ENCODE results near the gene FHL2.

DNA sequence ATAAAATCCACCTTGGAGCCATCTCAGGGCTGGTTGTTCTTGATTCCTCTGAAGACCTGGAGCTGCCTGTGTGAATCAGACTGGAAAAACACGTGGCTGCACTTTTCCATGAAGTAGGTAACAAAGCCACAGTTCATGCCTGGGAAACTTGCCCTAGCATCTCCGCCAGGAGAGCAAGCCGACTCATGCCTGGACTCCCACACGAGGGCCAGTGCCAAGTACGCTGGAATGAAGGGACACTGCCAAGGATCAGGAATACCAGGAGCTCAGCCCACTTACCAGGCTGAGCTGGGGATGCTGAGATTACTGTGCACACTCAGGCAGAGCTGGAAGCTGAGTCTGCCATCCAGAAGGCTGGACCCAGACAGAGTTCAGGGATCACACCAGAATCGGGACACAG is 10.9 kb upstream of the FHL2 start:
- TF ChIP-seq POLR2AphosphoS5 (IDR thresholded peaks at IDR 0.05; ENCODE audit: borderline replicate concordance, low read depth, low read length) (no peak), EZH2 (IDR thresholded peaks at IDR 0.05) (no peak)
